Non-pigmented ciliary epithelial cell (primary cell): ENCODE results near the gene NTSR1.

Experiments used
- DNase-seq: peaks from one replicate; pipeline ENCODE4 v3.0.0-alpha.2; 2010; ENCODE audit warnings: low read depth

NTSR1 gene

GRCh38 chr20:62788607-62789006 is 80.0 kb downstream of the NTSR1 start:
- DNase-seq = no peak

- no peak for DNase-seq
Measured at GRCh38 chr20:62790075-62790474, 81.4 kb downstream of the NTSR1 start.

GRCh38 chr20:62791301-62792181 is 82.9 kb downstream of the NTSR1 start:
- DNase-seq = no peak

GRCh38 chr20:62792182-62792939 is 83.7 kb downstream of the NTSR1 start:
- DNase-seq = no peak

GRCh38 chr20:62792940-62793756 is 84.5 kb downstream of the NTSR1 start:
- DNase-seq = no peak

GRCh38 chr20:62793757-62794006 is 85.0 kb downstream of the NTSR1 start:
- no peak for DNase-seq

GRCh38 chr20:62794007-62794724 is 85.5 kb downstream of the NTSR1 start:
- DNase-seq = peak; percentile 62

- DNase-seq = no peak
Measured at GRCh38 chr20:62795023-62795761, 86.6 kb downstream of the NTSR1 start.

- no peak for DNase-seq
Measured at GRCh38 chr20:62796699-62797491, 88.3 kb downstream of the NTSR1 start.

GRCh38 chr20:62797671-62798532 is 89.3 kb downstream of the NTSR1 start:
- no peak for DNase-seq

GRCh38 chr20:62799036-62799435 is 90.4 kb downstream of the NTSR1 start:
- DNase-seq = no peak

- DNase-seq = no peak
Measured at GRCh38 chr20:62799459-62799858, 90.8 kb downstream of the NTSR1 start.

- DNase-seq = no peak
Measured at GRCh38 chr20:62799873-62800272, 91.2 kb downstream of the NTSR1 start.

GRCh38 chr20:62800314-62801259 is 92.0 kb downstream of the NTSR1 start:
- no peak for DNase-seq

GRCh38 chr20:62801284-62802010 is 92.8 kb downstream of the NTSR1 start:
- no peak for DNase-seq

GRCh38 chr20:62802026-62802712 is 93.5 kb downstream of the NTSR1 start:
- DNase-seq = no peak

GRCh38 chr20:62804021-62804626 is 95.5 kb downstream of the NTSR1 start:
- no peak for DNase-seq
